Uterus (tissue), 2 donors: ENCODE measurements around the gene DACT3.

Source experiments
- POLR2A ChIP-seq, 2 donors: fragments of 450-650 bp; IDR thresholded peaks; one replicate each; pipeline ENCODE4 v1.6.1; 2016; ENCODE audit warnings: antibody characterized with exemption in 2 of 2, mild to moderate bottlenecking in 1 of 2, moderate library complexity in 1 of 2
- TF ChIP-seq, protein P1 (sequence below), 4 experiments: fragments of 200-600 bp in 2 of 4; fragments of 450-650 bp in 2 of 4; sonication (generic) in 2 of 4; IDR thresholded peaks; one replicate each; pipeline ENCODE4 v1.5.1; 2016 to 2019; ENCODE audit warnings: antibody characterized with exemption in 4 of 4, mild to moderate bottlenecking in 2 of 4, moderate library complexity in 1 of 4

DNA sequence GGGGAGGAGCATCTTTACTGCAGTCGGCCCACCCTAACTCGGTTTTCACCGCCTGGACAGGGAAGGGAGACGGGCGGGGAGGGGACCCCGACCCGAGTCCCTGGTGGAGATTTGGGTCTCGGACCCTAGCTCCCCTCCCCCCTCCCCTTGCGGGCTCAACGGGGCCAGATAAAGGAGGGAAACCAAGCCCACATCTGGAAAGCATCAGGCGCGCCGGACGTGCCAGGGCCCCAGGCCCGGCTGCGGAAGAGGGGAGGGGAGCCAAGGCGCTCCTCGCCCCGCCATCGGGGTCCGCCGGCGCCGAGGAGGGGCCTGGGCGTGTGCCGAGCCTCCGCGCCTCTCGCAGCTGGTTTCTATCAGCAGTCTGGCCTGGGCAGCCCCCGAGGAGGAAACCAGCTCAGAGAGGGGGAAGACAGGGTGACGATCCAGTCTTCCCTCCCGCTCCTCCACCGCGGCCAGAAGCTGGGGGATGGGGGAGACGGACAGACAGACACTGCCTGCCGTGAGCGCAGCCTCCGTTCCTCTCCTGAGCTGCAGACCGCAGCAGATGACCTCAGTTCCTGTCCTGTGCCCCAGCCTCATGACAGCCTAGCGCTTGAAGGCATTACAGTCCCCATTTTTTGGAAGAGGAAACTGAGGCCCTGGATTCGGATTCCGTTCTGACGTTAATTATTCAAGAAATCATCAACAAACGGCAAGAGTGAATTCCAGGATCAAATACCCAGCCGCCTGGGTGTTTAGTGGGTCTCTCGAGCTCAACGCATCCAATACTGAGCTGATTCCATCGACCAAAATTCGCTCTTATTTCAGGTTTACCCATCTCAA is 21.4 kb downstream of the DACT3 start:
- peak; percentile 27 to 54 for TF ChIP-seq POLR2A (IDR thresholded peaks at IDR 0.05)
- TF ChIP-seq, protein P1, sequence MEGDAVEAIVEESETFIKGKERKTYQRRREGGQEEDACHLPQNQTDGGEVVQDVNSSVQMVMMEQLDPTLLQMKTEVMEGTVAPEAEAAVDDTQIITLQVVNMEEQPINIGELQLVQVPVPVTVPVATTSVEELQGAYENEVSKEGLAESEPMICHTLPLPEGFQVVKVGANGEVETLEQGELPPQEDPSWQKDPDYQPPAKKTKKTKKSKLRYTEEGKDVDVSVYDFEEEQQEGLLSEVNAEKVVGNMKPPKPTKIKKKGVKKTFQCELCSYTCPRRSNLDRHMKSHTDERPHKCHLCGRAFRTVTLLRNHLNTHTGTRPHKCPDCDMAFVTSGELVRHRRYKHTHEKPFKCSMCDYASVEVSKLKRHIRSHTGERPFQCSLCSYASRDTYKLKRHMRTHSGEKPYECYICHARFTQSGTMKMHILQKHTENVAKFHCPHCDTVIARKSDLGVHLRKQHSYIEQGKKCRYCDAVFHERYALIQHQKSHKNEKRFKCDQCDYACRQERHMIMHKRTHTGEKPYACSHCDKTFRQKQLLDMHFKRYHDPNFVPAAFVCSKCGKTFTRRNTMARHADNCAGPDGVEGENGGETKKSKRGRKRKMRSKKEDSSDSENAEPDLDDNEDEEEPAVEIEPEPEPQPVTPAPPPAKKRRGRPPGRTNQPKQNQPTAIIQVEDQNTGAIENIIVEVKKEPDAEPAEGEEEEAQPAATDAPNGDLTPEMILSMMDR (IDR thresholded peaks at IDR 0.05): peak in 1 of 4 experiments; percentile 2
